ENCODE measurements around the gene DNAH17. TPM values are rescaled to one million over a fixed set of nuclear protein-coding genes. Genes with fewer than 3 reads are reported as not detected.

Gene DNAH17
- total and polyA plus RNA-seq, 2 donors (not counting 1 experiment from before 2014, with no cell fraction given): 0.01 to 0.12 TPM

DNA sequence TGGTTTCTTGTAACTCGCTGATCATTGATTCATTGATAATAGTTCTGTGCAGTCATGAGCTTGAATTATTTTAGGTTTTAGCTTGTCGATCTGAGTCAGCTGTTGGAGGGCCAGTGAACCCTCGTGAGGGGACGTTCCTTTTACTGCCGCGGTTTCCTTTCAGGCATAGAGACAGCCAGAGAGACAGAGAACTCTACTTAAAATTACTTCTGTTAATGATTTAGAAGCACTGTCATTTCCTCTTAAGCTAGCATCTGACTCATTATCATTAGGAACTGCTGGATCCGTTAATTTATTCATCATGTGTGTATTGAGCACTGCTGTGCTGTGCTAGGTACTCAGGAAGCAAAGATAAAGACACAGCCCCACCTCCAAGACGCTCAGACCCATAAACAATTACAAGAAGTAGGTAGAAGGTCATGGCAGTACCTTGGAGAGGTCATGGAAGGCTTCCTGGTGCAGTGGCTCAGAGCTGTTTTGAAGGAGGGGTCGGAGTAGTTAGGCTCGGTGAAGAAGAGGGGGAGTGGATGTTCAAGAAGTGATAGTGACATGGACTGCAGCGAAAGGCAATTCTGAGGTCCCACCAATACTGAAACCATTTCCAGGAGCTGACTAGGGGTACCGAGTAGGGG is 195.5 kb downstream of the DNAH17 start:
- peak; percentile 6 for ATAC-seq (ENCODE audit: low read depth)
- Mint-ChIP-seq H3K4me1 (peaks cover 64% of the 10 kb centered on the region), H3K27me3 (no peaks in the 10 kb centered on the region), H3K9me3 (ENCODE audit: insufficient read depth) (no peaks in the 10 kb centered on the region), H3K27ac (peak overlapping the region; percentile 81), H3K4me3 (peak overlapping the region; percentile 42)
- 80% methylated on average over 2 of the region's 12 CpGs for WGBS (ENCODE audit: insufficient coverage)
- DNase-seq: peak; percentile 47
- Histone ChIP-seq H3K9ac (ENCODE audit: low read length) (no peak overlapping the region), H3K9me3 (ENCODE audit: control extremely low read depth in 1 of 3, control insufficient read depth in 2 of 3, insufficient read depth in 1 of 3, low read length in 2 of 3) (no peaks in the 10 kb centered on the region), H3K36me3 (replicated peaks in 1 of 2; ENCODE audit: control extremely low read depth in 1 of 2, control insufficient read depth in 1 of 2, extremely low read depth in 1 of 2, insufficient read depth in 2 of 2, low read length in 1 of 2) (peaks cover 0 to 6% of the 10 kb centered on the region in 2 experiments), H3K4me2 (replicated peaks; ENCODE audit: low read depth, low read length, poor library complexity, severe bottlenecking) (peak overlapping the region; percentile 37), H3K27me3 (replicated peaks in 1 of 4; ENCODE audit: control extremely low read depth in 1 of 4, control insufficient read depth in 3 of 4, insufficient read depth in 4 of 4, low read length in 3 of 4) (no peaks in the 10 kb centered on the region), H3K4me1 (ENCODE audit: control insufficient read depth in 2 of 2, insufficient read depth in 2 of 2, low read length in 2 of 2) (peaks cover 54 to 65% of the 10 kb centered on the region in 2 donors), H3K4me3 (ENCODE audit: control extremely low read depth in 1 of 5, extremely low read depth in 1 of 5, insufficient read depth in 1 of 5, low read depth in 2 of 5, low read length in 4 of 5) (peak overlapping the region in 1 of 5 experiments; percentile 21), H3K79me2 (ENCODE audit: control insufficient read depth, insufficient read depth, low read length) (peaks cover 93% of the 10 kb centered on the region), H3K27ac (ENCODE audit: low read length in 2 of 2) (peak overlapping the region; percentile 33 to 69), H2AFZ (ENCODE audit: insufficient read depth, low read depth, low read length, poor library complexity, severe bottlenecking) (peak overlapping the region; percentile 8), H4K20me1 (ENCODE audit: control insufficient read depth, insufficient read depth, low read length, poor library complexity, severe bottlenecking) (peaks cover 58% of the 10 kb centered on the region)
- intact Hi-C loops (cut with micrococcal nuclease): loop anchor here (5.0 kb wide), 1 partner anchor 36 kb away; no protein-coding TSS in a partner anchor
- ChIA-PET CTCF (interaction anchor here (0.7 to 2.6 kb wide), 5 partner anchors 10 to 1880 kb away, joined by 3 to 13 read pairs (median 6); no protein-coding TSS in a partner anchor), POLR2A (interaction anchor here (0.5 to 1.1 kb wide), 5 partner anchors 77 to 555 kb away, joined by 3 to 4 read pairs (median 4); no protein-coding TSS in a partner anchor)
- no peak for TF ChIP-seq EZH2 (IDR thresholded peaks at IDR 0.05; ENCODE audit: borderline replicate concordance, insufficient read depth, low read depth, low read length, poor library complexity, severe bottlenecking)
- TF ChIP-seq, protein P1, sequence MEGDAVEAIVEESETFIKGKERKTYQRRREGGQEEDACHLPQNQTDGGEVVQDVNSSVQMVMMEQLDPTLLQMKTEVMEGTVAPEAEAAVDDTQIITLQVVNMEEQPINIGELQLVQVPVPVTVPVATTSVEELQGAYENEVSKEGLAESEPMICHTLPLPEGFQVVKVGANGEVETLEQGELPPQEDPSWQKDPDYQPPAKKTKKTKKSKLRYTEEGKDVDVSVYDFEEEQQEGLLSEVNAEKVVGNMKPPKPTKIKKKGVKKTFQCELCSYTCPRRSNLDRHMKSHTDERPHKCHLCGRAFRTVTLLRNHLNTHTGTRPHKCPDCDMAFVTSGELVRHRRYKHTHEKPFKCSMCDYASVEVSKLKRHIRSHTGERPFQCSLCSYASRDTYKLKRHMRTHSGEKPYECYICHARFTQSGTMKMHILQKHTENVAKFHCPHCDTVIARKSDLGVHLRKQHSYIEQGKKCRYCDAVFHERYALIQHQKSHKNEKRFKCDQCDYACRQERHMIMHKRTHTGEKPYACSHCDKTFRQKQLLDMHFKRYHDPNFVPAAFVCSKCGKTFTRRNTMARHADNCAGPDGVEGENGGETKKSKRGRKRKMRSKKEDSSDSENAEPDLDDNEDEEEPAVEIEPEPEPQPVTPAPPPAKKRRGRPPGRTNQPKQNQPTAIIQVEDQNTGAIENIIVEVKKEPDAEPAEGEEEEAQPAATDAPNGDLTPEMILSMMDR (IDR thresholded peaks at IDR 0.05): no peak

DNA sequence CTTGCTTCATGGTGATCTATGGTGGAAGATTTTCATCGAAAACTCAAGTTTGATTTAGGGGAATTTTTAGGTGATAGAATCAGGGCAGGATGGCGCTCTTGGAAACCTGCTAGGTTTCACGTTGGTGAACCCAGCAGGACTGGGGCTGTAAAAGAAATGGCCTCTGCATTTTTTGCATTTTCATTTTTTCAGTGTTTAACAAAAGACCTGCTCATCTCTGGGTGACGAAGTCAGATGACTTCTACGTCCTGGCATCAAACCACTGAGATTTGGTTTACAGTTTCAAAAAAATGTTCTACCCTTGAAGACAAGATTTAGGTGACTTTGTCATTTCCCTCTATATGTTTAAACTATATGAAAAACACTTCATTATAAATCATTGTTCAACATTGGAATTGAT is 196.8 kb downstream of the DNAH17 start:
- no peak for ATAC-seq (ENCODE audit: low read depth)
- H4K20me1 ChIP-seq (ENCODE audit: control insufficient read depth, insufficient read depth, low read length, poor library complexity, severe bottlenecking): peaks cover 46% of the 10 kb centered on the region
- CTCF ChIA-PET: interaction anchor here (2.1 kb wide), 1 partner anchor 41 kb away, joined by 9 read pairs; no protein-coding TSS in a partner anchor
- peaks cover 0 to 6% of the 10 kb centered on the region in 2 experiments for H3K36me3 ChIP-seq (replicated peaks in 1 of 2; ENCODE audit: control extremely low read depth in 1 of 2, control insufficient read depth in 1 of 2, extremely low read depth in 1 of 2, insufficient read depth in 2 of 2, low read length in 1 of 2)
- intact Hi-C loops (cut with micrococcal nuclease): loop anchor here (5.0 kb wide), 1 partner anchor 37 kb away; no protein-coding TSS in a partner anchor
- H3K27me3 ChIP-seq (replicated peaks in 1 of 4; ENCODE audit: control extremely low read depth in 1 of 4, control insufficient read depth in 3 of 4, insufficient read depth in 4 of 4, low read length in 3 of 4): no peaks in the 10 kb centered on the region
- H3K9ac ChIP-seq (ENCODE audit: low read length): no peak overlapping the region
- no peaks in the 10 kb centered on the region for H3K27me3 Mint-ChIP-seq
- no peak overlapping the region for H2AFZ ChIP-seq (ENCODE audit: insufficient read depth, low read depth, low read length, poor library complexity, severe bottlenecking)
- peaks cover 79% of the 10 kb centered on the region for H3K79me2 ChIP-seq (ENCODE audit: control insufficient read depth, insufficient read depth, low read length)
- peak overlapping the region; percentile 36 for H3K4me3 Mint-ChIP-seq
- no peak for DNase-seq
- H3K9me3 ChIP-seq (ENCODE audit: control extremely low read depth in 1 of 3, control insufficient read depth in 2 of 3, insufficient read depth in 1 of 3, low read length in 2 of 3): no peaks in the 10 kb centered on the region
- H3K4me3 ChIP-seq (ENCODE audit: control extremely low read depth in 1 of 5, extremely low read depth in 1 of 5, insufficient read depth in 1 of 5, low read depth in 2 of 5, low read length in 4 of 5): no peak overlapping the region
- H3K4me1 ChIP-seq (ENCODE audit: control insufficient read depth in 2 of 2, insufficient read depth in 2 of 2, low read length in 2 of 2): peaks cover 41 to 52% of the 10 kb centered on the region in 2 donors
- H3K9me3 Mint-ChIP-seq (ENCODE audit: insufficient read depth): no peaks in the 10 kb centered on the region
- POLR2A ChIA-PET: no interaction called here
- H3K27ac Mint-ChIP-seq: peak overlapping the region; percentile 42
- TF ChIP-seq, protein P1 (IDR thresholded peaks at IDR 0.05): no peak
- no peak for TF ChIP-seq EZH2 (IDR thresholded peaks at IDR 0.05; ENCODE audit: borderline replicate concordance, insufficient read depth, low read depth, low read length, poor library complexity, severe bottlenecking)
- H3K4me2 ChIP-seq (replicated peaks; ENCODE audit: low read depth, low read length, poor library complexity, severe bottlenecking): no peak overlapping the region
- no peak overlapping the region for H3K27ac ChIP-seq (ENCODE audit: low read length in 2 of 2)
- peaks cover 51% of the 10 kb centered on the region for H3K4me1 Mint-ChIP-seq
- WGBS (ENCODE audit: insufficient coverage): 79% methylated on average over 4 of the region's 5 CpGs
